ENCODE measurements around the gene IL21. TPM values are rescaled to one million over a fixed set of nuclear protein-coding genes. Genes with fewer than 3 reads are reported as not detected.

IL21 gene
- total RNA-seq, 2 donors from 2014 or later = not detected

DNA sequence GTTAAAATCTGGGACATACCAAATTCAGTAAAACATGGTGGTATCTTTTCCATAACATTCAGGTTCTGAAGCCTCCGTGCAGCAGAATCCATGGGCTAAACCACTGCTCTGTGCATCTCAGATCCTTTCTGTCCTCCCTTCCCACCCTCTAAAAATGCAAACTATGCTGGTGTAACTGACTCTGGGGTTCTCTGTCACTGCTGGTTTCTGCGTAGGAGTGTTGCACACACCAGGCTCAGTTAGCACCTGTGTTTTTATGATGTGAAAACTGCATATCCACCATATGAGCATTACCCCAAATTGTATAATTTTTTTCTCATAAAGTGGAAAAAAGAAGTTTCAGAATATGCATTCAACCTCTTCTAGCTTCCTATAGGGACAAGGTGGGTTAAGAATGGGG, 22.4 kb upstream of the IL21 start:
- no peak for DNase-seq
- no peak overlapping the region for H3K27ac ChIP-seq
- intact Hi-C loops (cut with DNase I) = no loop called here
- H3K36me3 ChIP-seq = no peaks in the 10 kb centered on the region
- H3K9me3 ChIP-seq = no peaks in the 10 kb centered on the region
- no peaks in the 10 kb centered on the region for H3K27me3 ChIP-seq
- TF ChIP-seq, protein P1, sequence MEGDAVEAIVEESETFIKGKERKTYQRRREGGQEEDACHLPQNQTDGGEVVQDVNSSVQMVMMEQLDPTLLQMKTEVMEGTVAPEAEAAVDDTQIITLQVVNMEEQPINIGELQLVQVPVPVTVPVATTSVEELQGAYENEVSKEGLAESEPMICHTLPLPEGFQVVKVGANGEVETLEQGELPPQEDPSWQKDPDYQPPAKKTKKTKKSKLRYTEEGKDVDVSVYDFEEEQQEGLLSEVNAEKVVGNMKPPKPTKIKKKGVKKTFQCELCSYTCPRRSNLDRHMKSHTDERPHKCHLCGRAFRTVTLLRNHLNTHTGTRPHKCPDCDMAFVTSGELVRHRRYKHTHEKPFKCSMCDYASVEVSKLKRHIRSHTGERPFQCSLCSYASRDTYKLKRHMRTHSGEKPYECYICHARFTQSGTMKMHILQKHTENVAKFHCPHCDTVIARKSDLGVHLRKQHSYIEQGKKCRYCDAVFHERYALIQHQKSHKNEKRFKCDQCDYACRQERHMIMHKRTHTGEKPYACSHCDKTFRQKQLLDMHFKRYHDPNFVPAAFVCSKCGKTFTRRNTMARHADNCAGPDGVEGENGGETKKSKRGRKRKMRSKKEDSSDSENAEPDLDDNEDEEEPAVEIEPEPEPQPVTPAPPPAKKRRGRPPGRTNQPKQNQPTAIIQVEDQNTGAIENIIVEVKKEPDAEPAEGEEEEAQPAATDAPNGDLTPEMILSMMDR (IDR thresholded peaks at IDR 0.05) = no peak
- H3K4me1 ChIP-seq = no peaks in the 10 kb centered on the region
- H3K4me3 ChIP-seq = no peak overlapping the region
- no peak overlapping the region for H3K9ac ChIP-seq (ENCODE audit: low read depth in 2 of 2, low read length in 2 of 2)

DNA sequence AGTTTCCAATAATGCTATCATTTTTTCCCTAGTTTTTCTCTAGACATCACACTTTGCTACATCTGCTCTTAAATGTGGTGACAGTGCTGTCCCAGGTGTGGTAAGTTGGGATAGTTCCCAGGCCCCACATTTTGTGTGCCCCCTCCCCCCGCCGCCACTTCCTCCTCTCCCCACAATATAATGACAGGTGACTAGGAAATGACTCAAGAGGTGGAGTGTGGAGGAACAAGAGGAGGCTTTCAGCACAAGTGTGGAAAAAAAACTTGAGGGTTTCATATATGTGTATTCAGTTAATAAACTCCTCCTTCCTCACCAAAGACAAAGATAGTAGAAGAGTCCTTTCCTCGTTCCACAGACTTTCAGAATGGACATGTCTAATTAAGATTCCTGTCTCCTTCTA, 18.3 kb upstream of the IL21 start:
- TF ChIP-seq, protein P1 (IDR thresholded peaks at IDR 0.05) = no peak

DNA sequence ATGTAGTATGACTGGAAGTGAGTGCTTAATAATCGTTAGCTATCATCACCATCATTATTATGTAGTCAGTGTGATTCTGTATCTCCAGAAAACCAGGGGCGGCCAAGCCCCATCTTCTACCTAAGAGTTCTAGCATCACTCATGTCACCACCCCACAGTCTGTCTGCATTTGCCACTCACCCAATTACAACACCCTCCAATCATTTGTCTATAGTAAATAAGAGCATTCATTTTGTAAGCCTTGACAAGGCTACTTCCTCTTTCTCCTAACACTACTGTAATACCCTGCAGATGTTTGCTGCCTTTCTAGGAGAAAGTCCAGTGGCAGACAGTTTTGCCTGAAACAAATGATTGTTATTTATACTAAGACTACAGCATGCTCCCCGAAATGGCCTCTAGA, 15.8 kb upstream of the IL21 start:
- TF ChIP-seq, protein P1 (IDR thresholded peaks at IDR 0.05) = no peak
- intact Hi-C loops (cut with DNase I) = no loop called here
- Histone ChIP-seq H3K4me3 (no peak overlapping the region), H3K27me3 (no peaks in the 10 kb centered on the region), H3K4me1 (no peaks in the 10 kb centered on the region), H3K9me3 (no peaks in the 10 kb centered on the region), H3K36me3 (no peaks in the 10 kb centered on the region), H3K27ac (no peak overlapping the region), H3K9ac (ENCODE audit: low read depth in 2 of 2, low read length in 2 of 2) (no peak overlapping the region)
- DNase-seq = no peak

More for the DNA sequence above, 18.3 kb upstream of the IL21 start:
- DNase-seq = no peak
- no peak overlapping the region for H3K4me3 ChIP-seq
- no peaks in the 10 kb centered on the region for H3K36me3 ChIP-seq
- H3K27ac ChIP-seq = no peak overlapping the region
- no peaks in the 10 kb centered on the region for H3K9me3 ChIP-seq
- no peaks in the 10 kb centered on the region for H3K4me1 ChIP-seq
- H3K9ac ChIP-seq (ENCODE audit: low read depth in 2 of 2, low read length in 2 of 2) = no peak overlapping the region
- intact Hi-C loops (cut with DNase I) = no loop called here
- no peaks in the 10 kb centered on the region for H3K27me3 ChIP-seq

DNA sequence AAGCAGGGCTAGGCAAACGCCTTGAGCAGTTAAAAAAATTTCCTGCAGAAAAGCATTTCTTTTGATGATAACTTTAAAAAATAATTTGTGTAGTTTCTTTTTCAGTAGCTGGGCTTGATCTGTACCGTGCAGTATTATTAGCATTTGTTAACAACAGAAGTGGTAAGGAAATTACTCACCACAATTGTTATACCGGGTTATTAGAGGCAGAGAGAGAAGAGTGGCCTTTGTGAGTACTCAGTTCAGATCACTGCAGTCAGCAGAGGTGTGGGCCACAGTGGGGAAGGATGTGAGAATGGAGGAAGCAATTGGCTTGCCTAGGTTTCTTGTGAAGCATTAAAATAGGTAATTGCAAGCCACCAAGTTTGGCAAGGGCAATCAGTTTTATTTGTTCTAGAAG, 14.3 kb upstream of the IL21 start:
- no peak for DNase-seq
- Histone ChIP-seq H3K4me3 (no peak overlapping the region), H3K27ac (no peak overlapping the region), H3K9ac (ENCODE audit: low read depth in 2 of 2, low read length in 2 of 2) (no peak overlapping the region), H3K4me1 (no peaks in the 10 kb centered on the region), H3K27me3 (no peaks in the 10 kb centered on the region), H3K9me3 (no peaks in the 10 kb centered on the region), H3K36me3 (no peaks in the 10 kb centered on the region)
- TF ChIP-seq, protein P1 (IDR thresholded peaks at IDR 0.05) = no peak
- intact Hi-C loops (cut with DNase I) = no loop called here

DNA sequence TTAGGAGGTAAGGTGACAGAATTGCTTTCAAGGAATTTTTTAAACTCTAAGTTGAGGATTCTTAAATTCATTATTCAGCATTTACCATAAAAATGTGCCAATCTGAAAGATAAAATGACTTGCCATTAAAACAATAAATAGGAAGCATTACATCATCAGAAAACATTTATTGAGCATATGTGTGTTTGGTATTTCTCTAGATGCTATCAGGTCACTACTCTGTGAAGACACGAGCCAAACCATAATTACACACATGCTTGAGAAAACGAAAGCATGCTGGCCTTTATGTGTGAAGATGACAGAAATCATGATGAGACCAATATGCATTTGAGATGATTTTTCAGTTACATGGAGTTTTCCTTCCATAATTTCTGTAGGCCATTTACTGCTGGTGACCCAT, 12.3 kb upstream of the IL21 start:
- no peaks in the 10 kb centered on the region for H3K9me3 ChIP-seq
- no peak for DNase-seq
- TF ChIP-seq, protein P1 (IDR thresholded peaks at IDR 0.05) = no peak
- no peaks in the 10 kb centered on the region for H3K36me3 ChIP-seq
- H3K27ac ChIP-seq = no peak overlapping the region
- no peaks in the 10 kb centered on the region for H3K4me1 ChIP-seq
- H3K4me3 ChIP-seq = no peak overlapping the region
- H3K27me3 ChIP-seq = no peaks in the 10 kb centered on the region
- no peak overlapping the region for H3K9ac ChIP-seq (ENCODE audit: low read depth in 2 of 2, low read length in 2 of 2)
- intact Hi-C loops (cut with DNase I) = no loop called here

Measured in colonic mucosa (tissue), 4 donors.